Loucy (cell line): ENCODE measurements around the gene NR2C2AP.

ENCODE experiments used
- H2AFZ ChIP-seq: fragments of 200-600 bp; sonication (generic); 2 replicates; pipeline ENCODE4 v1.6.0; 2016; ENCODE audit warnings: antibody characterized with exemption, mild to moderate bottlenecking, low read length, moderate library complexity
- H3F3A ChIP-seq: fragments of 200-600 bp; 2 replicates; pipeline ENCODE4 v1.6.0; 2016; ENCODE audit warnings: antibody characterized with exemption, low read depth, mild to moderate bottlenecking
- H3K27me3 ChIP-seq: fragments of 200-600 bp; sonication (generic); 2 replicates; pipeline ENCODE4 v1.6.1; 2014; ENCODE audit warnings: low read length, mild to moderate bottlenecking; ENCODE audit not compliant: insufficient read depth, poor library complexity, severe bottlenecking
- H3K36me3 ChIP-seq: fragments of 200-600 bp; sonication (generic); 2 replicates; pipeline ENCODE4 v1.6.1; 2016; ENCODE audit warnings: low read length; ENCODE audit not compliant: insufficient read depth
- H3K4me1 ChIP-seq: fragments of 200-600 bp; sonication (generic); 2 replicates; pipeline ENCODE4 v1.5.1; 2014; ENCODE audit warnings: low read length, mild to moderate bottlenecking; ENCODE audit not compliant: insufficient read depth, poor library complexity, severe bottlenecking
- H3K4me2 ChIP-seq: fragments of 200-600 bp; sonication (generic); 2 replicates; pipeline ENCODE4 v1.6.0; 2014; ENCODE audit warnings: antibody characterized with exemption, low read length, low read depth, mild to moderate bottlenecking; ENCODE audit not compliant: poor library complexity, severe bottlenecking
- H3K4me3 ChIP-seq: fragments of 200-600 bp; sonication (generic); 2 replicates; pipeline ENCODE4 v1.5.1; 2014; ENCODE audit warnings: low read length, mild to moderate bottlenecking, mixed read lengths; ENCODE audit not compliant: poor library complexity, severe bottlenecking
- H3K79me2 ChIP-seq: fragments of 200-600 bp; sonication (generic); 2 replicates; pipeline ENCODE4 v1.6.1; 2014; ENCODE audit warnings: low read length; ENCODE audit not compliant: insufficient read depth
- H3K9ac ChIP-seq: fragments of 200-600 bp; sonication (generic); 2 replicates; pipeline ENCODE4 v1.6.0; 2014; ENCODE audit warnings: mild to moderate bottlenecking, low read depth, low read length, moderate library complexity; ENCODE audit not compliant: poor library complexity, severe bottlenecking
- H3K9me2 ChIP-seq: fragments of 200-600 bp; sonication (generic); replicated peaks from 2 replicates; pipeline ENCODE4 v1.6.1; 2016; ENCODE audit warnings: low read depth, low read length, mixed read lengths
- H3K9me3 ChIP-seq: fragments of 200-600 bp; sonication (generic); 2 replicates; pipeline ENCODE4 v1.6.1; 2014; ENCODE audit warnings: mild to moderate bottlenecking, antibody characterized with exemption, low read length, low read depth; ENCODE audit not compliant: insufficient read depth
- H4K20me1 ChIP-seq: fragments of 200-600 bp; sonication (generic); 2 replicates; pipeline ENCODE4 v1.6.0; 2014; ENCODE audit warnings: antibody characterized with exemption, low read length, mild to moderate bottlenecking; ENCODE audit not compliant: insufficient read depth, poor library complexity, severe bottlenecking
- EZH2phosphoT487 ChIP-seq: fragments of 200-600 bp; IDR thresholded peaks from 2 replicates; pipeline ENCODE4 v1.6.1; 2018; ENCODE audit warnings: antibody characterized with exemption, mild to moderate bottlenecking, moderate library complexity, borderline replicate concordance
- TF ChIP-seq, protein P1 (sequence below): fragments of 200-600 bp; sonication (generic); conservative IDR thresholded peaks from 2 replicates; pipeline ENCODE4 v1.5.1; 2014; ENCODE audit warnings: mild to moderate bottlenecking, antibody characterized with exemption, low read length

NR2C2AP gene

GRCh38 chr19:19205416-19206410 lies 2.5 kb upstream of the NR2C2AP start:
- no peaks in the 10 kb centered on the region for H3K27me3 ChIP-seq
- no peaks in the 10 kb centered on the region for H3K9me2 ChIP-seq
- no peak overlapping the region for H3K9ac ChIP-seq
- H2AFZ ChIP-seq, result no peak overlapping the region
- peaks cover 6% of the 10 kb centered on the region for H3K4me1 ChIP-seq
- no peaks in the 10 kb centered on the region for H3F3A ChIP-seq
- H3K4me3 ChIP-seq, result no peak overlapping the region
- H3K9me3 ChIP-seq, result no peaks in the 10 kb centered on the region
- H3K4me2 ChIP-seq, result no peak overlapping the region
- no peaks in the 10 kb centered on the region for H4K20me1 ChIP-seq
- TF ChIP-seq, protein P1, sequence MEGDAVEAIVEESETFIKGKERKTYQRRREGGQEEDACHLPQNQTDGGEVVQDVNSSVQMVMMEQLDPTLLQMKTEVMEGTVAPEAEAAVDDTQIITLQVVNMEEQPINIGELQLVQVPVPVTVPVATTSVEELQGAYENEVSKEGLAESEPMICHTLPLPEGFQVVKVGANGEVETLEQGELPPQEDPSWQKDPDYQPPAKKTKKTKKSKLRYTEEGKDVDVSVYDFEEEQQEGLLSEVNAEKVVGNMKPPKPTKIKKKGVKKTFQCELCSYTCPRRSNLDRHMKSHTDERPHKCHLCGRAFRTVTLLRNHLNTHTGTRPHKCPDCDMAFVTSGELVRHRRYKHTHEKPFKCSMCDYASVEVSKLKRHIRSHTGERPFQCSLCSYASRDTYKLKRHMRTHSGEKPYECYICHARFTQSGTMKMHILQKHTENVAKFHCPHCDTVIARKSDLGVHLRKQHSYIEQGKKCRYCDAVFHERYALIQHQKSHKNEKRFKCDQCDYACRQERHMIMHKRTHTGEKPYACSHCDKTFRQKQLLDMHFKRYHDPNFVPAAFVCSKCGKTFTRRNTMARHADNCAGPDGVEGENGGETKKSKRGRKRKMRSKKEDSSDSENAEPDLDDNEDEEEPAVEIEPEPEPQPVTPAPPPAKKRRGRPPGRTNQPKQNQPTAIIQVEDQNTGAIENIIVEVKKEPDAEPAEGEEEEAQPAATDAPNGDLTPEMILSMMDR, result no peak
- no peak for TF ChIP-seq EZH2phosphoT487
- H3K36me3 ChIP-seq, result no peaks in the 10 kb centered on the region; the same call in 1 of the 2 replicates
- H3K79me2 ChIP-seq, result peaks cover 20% of the 10 kb centered on the region

GRCh38 chr19:19204181-19204580 lies 967 bp upstream of the NR2C2AP start:
- H3K4me2 ChIP-seq, result no peak overlapping the region
- no peaks in the 10 kb centered on the region for H3K9me2 ChIP-seq
- H3K27me3 ChIP-seq, result no peaks in the 10 kb centered on the region
- H3K9me3 ChIP-seq, result no peaks in the 10 kb centered on the region
- TF ChIP-seq EZH2phosphoT487, result no peak
- TF ChIP-seq, protein P1, result no peak; the same call in 1 of the 2 replicates
- H3K4me1 ChIP-seq, result peaks cover 6% of the 10 kb centered on the region
- H3K36me3 ChIP-seq, result peaks cover 6% of the 10 kb centered on the region; the same call in 1 of the 2 replicates
- H3K4me3 ChIP-seq, result no peak overlapping the region
- H4K20me1 ChIP-seq, result no peaks in the 10 kb centered on the region
- no peak overlapping the region for H2AFZ ChIP-seq
- peaks cover 20% of the 10 kb centered on the region for H3K79me2 ChIP-seq
- no peak overlapping the region for H3K9ac ChIP-seq
- no peaks in the 10 kb centered on the region for H3F3A ChIP-seq

DNA sequence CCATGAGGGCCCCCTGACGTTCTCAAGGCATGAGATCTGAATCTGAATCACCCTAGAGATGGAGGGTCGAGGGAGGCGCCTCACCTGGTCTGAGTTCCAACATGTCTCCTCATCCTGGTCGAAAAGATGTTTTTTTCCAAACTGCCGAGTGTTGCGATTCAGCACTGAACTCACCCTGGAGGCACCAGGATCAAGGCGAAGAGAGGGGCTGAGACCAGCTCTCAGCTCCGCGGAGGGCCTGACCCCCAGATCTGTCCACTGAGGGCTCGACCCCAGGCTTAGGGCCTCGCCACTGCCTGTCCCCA lies 555 bp downstream of the NR2C2AP start:
- Histone ChIP-seq H3K9me3 (no peaks in the 10 kb centered on the region), H3F3A (no peaks in the 10 kb centered on the region), H3K4me3 (peak overlapping the region; percentile 83), H2AFZ (peak overlapping the region; percentile 80; the same call in 1 of the 2 replicates), H3K9me2 (no peaks in the 10 kb centered on the region), H3K4me1 (peaks cover 6% of the 10 kb centered on the region), H3K4me2 (peak overlapping the region; percentile 92), H3K79me2 (peaks cover 20% of the 10 kb centered on the region), H3K36me3 (peaks cover 11% of the 10 kb centered on the region; the same call in 1 of the 2 replicates), H3K9ac (peak overlapping the region; percentile 84), H4K20me1 (no peaks in the 10 kb centered on the region), H3K27me3 (no peaks in the 10 kb centered on the region)
- TF ChIP-seq, protein P1, result no peak
- TF ChIP-seq EZH2phosphoT487, result no peak
